Brain microvascular endothelial cell (primary cell): ENCODE data around the gene GPR132.

ENCODE experiments used
- DNase-seq: peaks from one replicate; pipeline ENCODE4 v3.0.0-alpha.2; 2020
- H3K27ac ChIP-seq: fragments of 250-450 bp; sonication (Bioruptor Pico); 2 replicates; pipeline ENCODE4 v1.5.1; 2020; ENCODE audit warnings: mild to moderate bottlenecking, moderate library complexity
- H3K27me3 ChIP-seq: fragments of 250-450 bp; sonication (Bioruptor Pico); replicated peaks from 2 replicates; pipeline ENCODE4 v1.5.1; 2020; ENCODE audit warnings: mild to moderate bottlenecking
- H3K36me3 ChIP-seq: fragments of 250-450 bp; sonication (Bioruptor Pico); replicated peaks from 2 replicates; pipeline ENCODE4 v1.5.1; 2020; ENCODE audit warnings: mild to moderate bottlenecking
- H3K4me3 ChIP-seq: 2 replicates; pipeline ENCODE4 v1.5.1; 2011; ENCODE audit warnings: low read depth, mild to moderate bottlenecking, control low read depth, low read length, moderate library complexity
- in situ Hi-C: cut with HindIII; loops from 2 replicates; pipeline ENCODE4 v1.10.0; 2017; ENCODE audit warnings: low sequenced_read_pairs, low pct_ligation_motif_present
- TF ChIP-seq, protein P1 (sequence below): IDR thresholded peaks from 2 replicates; pipeline ENCODE4 v1.5.1; 2011; ENCODE audit warnings: low read depth, mild to moderate bottlenecking, moderate library complexity, low read length, control low read depth, inconsistent platforms; ENCODE audit errors: missing control alignments

GPR132 gene

DNA sequence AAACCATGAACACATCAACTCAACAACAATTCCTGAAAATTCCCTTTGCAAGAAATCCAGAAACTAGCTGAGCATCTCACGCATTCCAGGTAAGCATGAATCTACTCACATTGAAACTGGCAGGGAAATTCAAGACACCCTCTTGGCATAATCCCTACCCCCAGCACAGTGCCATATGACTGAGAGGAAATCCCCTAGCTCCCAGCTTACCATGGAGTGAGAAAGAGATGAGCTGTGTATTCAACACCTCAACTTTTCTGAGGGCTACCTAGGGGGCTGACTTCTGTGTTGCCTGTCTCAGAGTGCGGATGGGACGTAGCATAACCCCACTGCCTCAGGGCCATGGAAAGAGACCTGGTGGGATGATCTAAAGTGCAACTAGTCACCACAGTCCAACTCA, 37.7 kb upstream of the GPR132 start:
- Histone ChIP-seq H3K27ac (no peak overlapping the region), H3K4me3 (no peak overlapping the region), H3K27me3 (peaks cover 13% of the 10 kb centered on the region), H3K36me3 (no peaks in the 10 kb centered on the region)
- in situ Hi-C loops = no loop called here
- DNase-seq = no peak
- TF ChIP-seq, protein P1, sequence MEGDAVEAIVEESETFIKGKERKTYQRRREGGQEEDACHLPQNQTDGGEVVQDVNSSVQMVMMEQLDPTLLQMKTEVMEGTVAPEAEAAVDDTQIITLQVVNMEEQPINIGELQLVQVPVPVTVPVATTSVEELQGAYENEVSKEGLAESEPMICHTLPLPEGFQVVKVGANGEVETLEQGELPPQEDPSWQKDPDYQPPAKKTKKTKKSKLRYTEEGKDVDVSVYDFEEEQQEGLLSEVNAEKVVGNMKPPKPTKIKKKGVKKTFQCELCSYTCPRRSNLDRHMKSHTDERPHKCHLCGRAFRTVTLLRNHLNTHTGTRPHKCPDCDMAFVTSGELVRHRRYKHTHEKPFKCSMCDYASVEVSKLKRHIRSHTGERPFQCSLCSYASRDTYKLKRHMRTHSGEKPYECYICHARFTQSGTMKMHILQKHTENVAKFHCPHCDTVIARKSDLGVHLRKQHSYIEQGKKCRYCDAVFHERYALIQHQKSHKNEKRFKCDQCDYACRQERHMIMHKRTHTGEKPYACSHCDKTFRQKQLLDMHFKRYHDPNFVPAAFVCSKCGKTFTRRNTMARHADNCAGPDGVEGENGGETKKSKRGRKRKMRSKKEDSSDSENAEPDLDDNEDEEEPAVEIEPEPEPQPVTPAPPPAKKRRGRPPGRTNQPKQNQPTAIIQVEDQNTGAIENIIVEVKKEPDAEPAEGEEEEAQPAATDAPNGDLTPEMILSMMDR = no peak

DNA sequence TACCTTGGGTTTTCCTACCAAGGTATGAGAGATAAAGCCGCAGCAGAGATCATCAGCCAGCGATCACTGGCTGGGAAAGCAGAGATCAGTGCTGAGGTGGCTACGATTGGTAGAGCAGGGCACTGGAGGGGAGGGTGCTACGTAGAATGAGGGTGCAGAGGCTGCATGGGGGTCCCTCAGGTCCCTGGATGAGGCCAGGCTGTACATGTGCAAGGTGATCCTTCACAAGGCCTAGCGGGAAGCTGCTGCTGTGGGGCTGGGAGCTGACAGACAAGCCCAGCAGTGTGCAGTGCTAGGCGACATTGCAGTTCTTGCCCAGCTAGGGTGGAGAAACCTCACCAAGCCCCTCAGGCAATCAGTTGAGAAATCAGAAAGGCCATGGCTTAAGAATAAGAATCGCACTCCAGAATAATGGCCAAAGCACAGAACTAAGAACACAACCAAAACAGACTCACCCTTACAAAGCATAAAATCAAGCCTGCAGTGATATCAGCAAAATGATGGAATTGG, 37.2 kb upstream of the GPR132 start:
- Histone ChIP-seq H3K27me3 (peaks cover 12% of the 10 kb centered on the region), H3K27ac (no peak overlapping the region), H3K4me3 (no peak overlapping the region), H3K36me3 (no peaks in the 10 kb centered on the region)
- no peak for DNase-seq
- in situ Hi-C loops = no loop called here
- TF ChIP-seq, protein P1 = no peak

- TF ChIP-seq, protein P1 = no peak
- in situ Hi-C loops = no loop called here
- H3K27me3 ChIP-seq = peaks cover 8% of the 10 kb centered on the region
- DNase-seq = no peak
- H3K27ac ChIP-seq = no peak overlapping the region
- H3K36me3 ChIP-seq = no peaks in the 10 kb centered on the region
- no peak overlapping the region for H3K4me3 ChIP-seq
Measured at GRCh38 chr14:105100910-105101309, 35.7 kb upstream of the GPR132 start.

GRCh38 chr14:105099778-105100177, 34.5 kb upstream of the GPR132 start:
- H3K36me3 ChIP-seq = no peaks in the 10 kb centered on the region
- TF ChIP-seq, protein P1 = no peak
- peaks cover 5% of the 10 kb centered on the region for H3K27me3 ChIP-seq
- in situ Hi-C loops = no loop called here
- no peak for DNase-seq
- H3K27ac ChIP-seq = no peak overlapping the region
- no peak overlapping the region for H3K4me3 ChIP-seq

DNA sequence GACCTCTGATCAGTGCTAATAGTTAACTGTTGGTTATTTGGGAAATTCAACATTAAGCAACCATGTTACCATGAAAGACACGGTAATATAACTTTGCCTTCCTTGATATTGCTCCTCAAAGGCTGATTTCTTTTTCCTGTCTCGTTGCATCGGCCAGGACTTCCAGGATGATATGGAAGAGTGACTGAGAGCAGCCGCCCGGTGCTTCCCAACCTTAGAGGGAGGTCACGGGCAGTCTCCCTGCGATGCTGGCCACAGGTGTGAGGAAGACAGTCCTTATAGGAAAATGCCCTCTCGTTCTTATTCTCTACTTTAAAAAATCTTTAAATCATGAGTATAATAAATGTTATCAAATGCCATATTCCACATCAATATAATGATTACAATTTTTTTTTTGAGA, 33.1 kb upstream of the GPR132 start:
- Histone ChIP-seq H3K27ac (no peak overlapping the region), H3K4me3 (no peak overlapping the region), H3K36me3 (no peaks in the 10 kb centered on the region), H3K27me3 (peaks cover 2% of the 10 kb centered on the region)
- DNase-seq = no peak
- TF ChIP-seq, protein P1 = no peak
- in situ Hi-C loops = no loop called here

DNA sequence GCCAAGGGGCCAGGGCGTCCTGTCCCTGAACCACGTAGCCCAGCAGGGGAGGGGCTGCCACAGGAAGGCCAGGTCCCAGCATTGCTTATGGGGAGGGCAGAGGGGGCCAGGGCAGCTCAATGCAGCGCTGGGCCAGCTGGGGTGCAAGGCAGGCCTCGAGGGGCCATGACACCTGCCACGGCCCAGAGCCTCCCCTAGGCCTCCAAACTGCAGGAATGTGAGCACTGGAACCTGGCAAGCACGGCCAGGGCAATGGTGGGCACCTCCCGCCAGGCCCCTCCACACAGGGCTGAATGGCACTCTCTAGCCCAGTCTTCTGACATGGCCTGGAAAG, 32.5 kb upstream of the GPR132 start:
- TF ChIP-seq, protein P1 = no peak
- Histone ChIP-seq H3K27me3 (peaks cover 2% of the 10 kb centered on the region), H3K4me3 (no peak overlapping the region), H3K36me3 (no peaks in the 10 kb centered on the region), H3K27ac (no peak overlapping the region)
- in situ Hi-C loops = no loop called here
- DNase-seq = no peak
